NCI-H2196 treated with DMSO at 0.1 percent for 48 hours (cell line): ENCODE measurements around the gene OTOF.

Source experiments
- DNase-seq: peaks from one replicate; lab custom pipeline; 2025; ENCODE audit not compliant: unreplicated experiment; lab: John Stamatoyannopoulos, UW

OTOF gene

GRCh38 chr2:26414311-26414710 is 63.6 kb downstream of the OTOF start:
- no peak for DNase-seq

GRCh38 chr2:26412091-26412673 is 65.7 kb downstream of the OTOF start:
- DNase-seq: no peak

DNA sequence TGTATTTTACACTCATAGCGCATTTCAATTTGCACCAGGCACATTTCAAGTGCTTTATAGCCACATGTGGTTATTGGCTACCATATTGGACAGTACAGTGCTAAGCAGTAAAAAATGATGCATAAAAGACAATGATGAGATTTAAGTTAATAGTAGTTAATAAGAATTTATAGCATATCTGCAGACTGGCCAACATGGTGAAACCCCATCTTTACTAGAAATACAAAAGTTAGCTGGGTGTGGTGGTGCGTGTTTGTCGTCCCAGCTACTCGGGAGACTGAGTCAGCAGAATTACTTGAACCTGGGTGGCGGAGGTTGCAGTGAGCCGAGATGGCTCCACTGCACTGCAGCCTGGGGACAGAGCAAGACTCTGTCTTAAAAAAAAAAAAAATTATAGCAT is 66.5 kb downstream of the OTOF start:
- DNase-seq: no peak

GRCh38 chr2:26410764-26411243 is 67.1 kb downstream of the OTOF start:
- no peak for DNase-seq

- DNase-seq: no peak
Observed at GRCh38 chr2:26409785-26410184, 68.1 kb downstream of the OTOF start.

GRCh38 chr2:26407526-26407925 is 70.4 kb downstream of the OTOF start:
- DNase-seq: no peak
